Fibroblast of the aortic adventitia (primary cell): ENCODE data around the gene PEX14. TPM values are rescaled to one million over a fixed set of nuclear protein-coding genes. Genes with fewer than 3 reads are reported as not detected.

Source experiments
- DNase-seq: peaks from one replicate; pipeline ENCODE4 v3.0.0-alpha.2; 2010; ENCODE audit warnings: low read depth
- H3K4me3 ChIP-seq: 2 replicates; pipeline ENCODE4 v1.5.1; 2011; ENCODE audit warnings: low read depth, mild to moderate bottlenecking, control low read depth, low read length, moderate library complexity
- CTCF ChIP-seq: IDR thresholded peaks from 2 replicates; pipeline ENCODE4 v1.5.1; 2011; ENCODE audit warnings: mild to moderate bottlenecking, low read length, control low read depth, inconsistent platforms; ENCODE audit not compliant: insufficient read depth
- total RNA-seq: library from RNA; depleted of rRNA; stranded (reverse); fragments of >200 nt; gene quantifications from 2 replicates; pipeline ENCODE4 v1.2.3, GENCODE V29; 2012; ENCODE audit warnings: low replicate concordance

The PEX14 gene
- total RNA-seq, 1 donor, result 12.2 TPM

DNA sequence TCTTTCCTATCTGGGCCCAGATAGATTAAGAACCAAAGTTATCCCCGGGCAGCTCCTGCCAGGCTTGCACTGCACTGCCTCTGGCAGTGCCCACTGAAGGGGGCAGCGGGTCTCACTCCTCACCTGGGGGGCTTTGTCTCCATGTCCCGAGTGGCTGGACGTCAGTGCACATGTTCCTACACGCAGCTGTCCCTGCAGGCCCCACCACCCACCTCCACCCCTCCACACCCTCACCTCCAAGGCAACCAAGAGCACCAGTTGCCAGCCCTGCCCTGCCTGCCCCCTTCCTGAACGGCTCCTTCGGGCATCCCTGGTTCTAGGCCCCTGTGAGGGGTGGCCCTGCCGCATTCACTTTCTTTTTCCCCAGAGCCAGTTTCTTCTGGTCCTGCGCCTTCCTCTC, 147.2 kb downstream of the PEX14 start:
- no peak overlapping the region for H3K4me3 ChIP-seq
- DNase-seq, result no peak
- TF ChIP-seq CTCF, result no peak

DNA sequence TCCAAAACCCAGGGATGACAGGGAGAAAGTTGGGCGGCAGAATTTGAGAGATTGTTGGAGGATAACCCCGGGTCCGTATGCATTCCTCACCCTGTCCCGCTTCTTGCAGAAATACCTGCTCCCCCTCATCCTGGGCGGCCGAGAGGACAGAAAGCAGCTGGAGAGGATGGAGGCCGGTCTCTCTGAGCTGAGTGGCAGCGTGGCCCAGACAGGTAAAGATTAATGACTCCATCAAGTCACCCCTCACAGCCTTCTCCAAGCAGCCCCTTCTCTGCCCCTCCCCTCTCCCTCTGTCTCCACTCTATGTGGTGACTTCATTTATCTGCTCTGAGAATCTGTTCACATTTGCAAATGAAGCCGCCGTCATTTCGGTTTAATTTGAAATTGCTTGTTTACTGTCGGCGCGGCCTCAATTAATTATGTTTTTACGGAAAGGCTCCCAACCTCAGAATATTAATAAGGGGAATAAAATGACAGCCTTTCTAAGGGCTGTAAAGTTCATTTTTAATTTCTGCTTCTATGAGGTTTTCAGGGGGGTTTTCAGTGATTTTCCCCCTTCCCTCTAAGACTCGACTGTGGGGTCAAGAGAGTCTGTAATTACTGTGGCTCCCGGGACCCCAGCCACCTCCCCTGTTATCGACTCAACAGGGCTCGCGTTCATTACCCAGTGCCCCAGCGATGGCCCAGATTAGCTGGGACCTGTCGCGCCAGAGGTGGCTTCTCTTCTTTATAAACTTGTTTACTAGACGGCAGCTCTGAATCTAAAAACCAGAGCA, 148.3 kb downstream of the PEX14 start:
- no peak for TF ChIP-seq CTCF
- DNase-seq, result no peak
- H3K4me3 ChIP-seq, result no peak overlapping the region

GRCh38 chr1:10623686-10624145, 149.0 kb downstream of the PEX14 start:
- DNase-seq, result no peak
- no peak for TF ChIP-seq CTCF
- no peak overlapping the region for H3K4me3 ChIP-seq

DNA sequence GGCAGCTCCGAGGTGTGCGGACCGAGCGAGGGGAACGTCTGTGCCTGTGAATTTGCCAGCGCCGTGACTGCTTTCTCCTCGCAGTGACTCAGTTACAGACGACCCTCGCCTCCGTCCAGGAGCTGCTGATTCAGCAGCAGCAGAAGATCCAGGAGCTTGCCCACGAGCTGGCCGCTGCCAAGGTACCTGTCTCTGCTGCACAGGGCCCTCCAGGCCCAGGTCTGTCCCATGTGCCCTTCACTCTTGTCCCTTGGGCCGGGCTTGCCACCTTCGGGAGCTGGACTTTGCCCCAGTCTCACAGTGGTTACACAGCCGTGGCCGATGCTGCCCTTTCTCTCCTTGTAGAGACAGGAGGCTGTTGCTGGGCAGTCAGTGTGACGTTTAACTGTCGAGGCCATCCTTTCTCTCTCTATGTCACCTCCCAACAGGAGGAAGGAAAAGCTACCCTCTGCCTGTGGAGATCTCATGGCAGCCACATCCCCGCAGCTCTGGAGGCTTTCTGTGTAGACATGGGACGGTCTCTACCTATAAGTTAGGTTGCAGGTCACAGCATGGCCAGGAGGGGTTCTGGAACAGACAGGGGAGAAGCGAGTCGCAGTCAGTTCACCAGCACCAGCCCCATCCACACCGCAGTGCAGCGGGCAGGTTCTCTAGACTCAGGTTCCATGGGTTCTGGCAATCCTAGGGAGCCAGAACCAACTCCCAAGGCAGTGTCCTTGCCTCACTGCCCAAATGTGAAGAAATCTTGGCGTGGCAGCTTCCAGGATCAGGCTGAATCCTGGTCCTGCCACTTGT, 149.7 kb downstream of the PEX14 start:
- DNase-seq, result no peak
- TF ChIP-seq CTCF, result no peak
- H3K4me3 ChIP-seq, result no peak overlapping the region

DNA sequence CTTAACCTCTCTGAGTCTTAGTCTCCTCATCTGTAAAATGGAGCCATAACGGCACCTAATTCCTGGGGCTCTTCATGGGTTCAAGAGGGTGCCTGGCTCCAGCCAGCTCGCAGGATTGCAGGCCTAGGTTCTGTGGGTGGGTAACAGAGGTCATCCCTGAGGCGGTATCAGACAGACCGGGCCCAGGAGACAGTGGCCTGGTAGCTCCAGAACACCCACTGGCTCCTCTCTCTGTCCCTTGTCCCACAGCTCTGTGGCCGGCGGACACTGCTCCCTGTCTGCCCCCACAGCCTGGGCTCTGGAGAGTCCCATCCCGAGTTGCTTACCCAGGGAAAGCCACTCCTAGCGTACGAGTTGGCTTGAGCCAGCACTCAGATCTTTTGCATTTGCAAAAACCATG, 150.3 kb downstream of the PEX14 start:
- no peak overlapping the region for H3K4me3 ChIP-seq
- no peak for DNase-seq
- no peak for TF ChIP-seq CTCF

- H3K4me3 ChIP-seq, result no peak overlapping the region
- TF ChIP-seq CTCF, result no peak
- no peak for DNase-seq
These were observed 150.8 kb downstream of the PEX14 start for GRCh38 chr1:10625554-10625953.
